T-helper 2 cell (primary cell): ENCODE data around the gene NT5DC2.

Experiments used
- DNase-seq, 5 experiments: peaks; one replicate each; pipeline versions ENCODE4 v3.0.0 to v3.0.0-alpha.2; 2012 to 2022

Gene NT5DC2

DNA sequence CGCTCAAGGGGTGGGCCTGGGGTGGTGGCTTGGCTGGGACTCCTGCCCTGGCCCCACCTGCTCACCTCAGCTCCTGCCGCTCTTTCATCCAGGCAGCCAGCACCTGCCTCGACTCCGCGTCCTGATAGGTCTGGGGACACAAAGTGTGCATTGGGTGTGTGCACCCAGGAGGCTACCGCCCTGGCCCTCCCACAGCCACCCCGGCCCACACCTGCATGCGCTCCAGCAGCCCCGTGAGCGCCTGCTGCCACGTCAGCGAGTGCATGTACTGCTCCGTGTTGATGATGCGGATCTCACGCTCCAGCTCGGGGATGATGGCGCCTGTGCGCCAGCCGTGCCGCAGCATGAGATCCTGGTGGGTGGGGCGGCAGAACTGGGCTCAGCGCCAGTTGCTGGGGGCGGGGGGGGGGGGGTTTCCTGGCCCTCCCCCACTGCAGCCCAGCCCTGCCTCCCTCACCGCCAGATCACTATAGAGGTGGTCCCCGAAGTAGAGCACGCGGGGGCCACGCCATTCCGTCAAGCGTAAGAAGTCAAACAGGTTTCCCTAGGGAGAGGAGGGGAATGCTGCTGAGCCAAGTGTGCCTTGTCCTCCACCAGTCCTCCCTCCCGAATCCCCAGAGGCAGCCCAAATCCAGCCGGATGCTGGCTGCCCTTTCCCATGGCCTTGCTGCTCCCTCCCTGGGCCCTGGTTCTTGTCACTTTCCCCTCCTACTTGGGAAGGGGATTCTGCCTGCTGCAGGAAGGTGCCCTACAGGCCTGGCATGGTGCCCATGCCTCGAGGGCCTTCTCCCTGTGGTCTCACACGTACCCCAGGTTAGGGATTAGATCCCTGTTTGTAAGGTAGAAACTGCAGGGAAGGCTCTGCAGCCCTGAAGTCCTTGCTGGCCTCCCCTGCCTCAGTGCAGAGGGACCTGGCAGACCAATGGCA is 8.6 kb downstream of the NT5DC2 start:
- peak in 2 of 5 experiments; percentile 2 to 5 for DNase-seq

DNA sequence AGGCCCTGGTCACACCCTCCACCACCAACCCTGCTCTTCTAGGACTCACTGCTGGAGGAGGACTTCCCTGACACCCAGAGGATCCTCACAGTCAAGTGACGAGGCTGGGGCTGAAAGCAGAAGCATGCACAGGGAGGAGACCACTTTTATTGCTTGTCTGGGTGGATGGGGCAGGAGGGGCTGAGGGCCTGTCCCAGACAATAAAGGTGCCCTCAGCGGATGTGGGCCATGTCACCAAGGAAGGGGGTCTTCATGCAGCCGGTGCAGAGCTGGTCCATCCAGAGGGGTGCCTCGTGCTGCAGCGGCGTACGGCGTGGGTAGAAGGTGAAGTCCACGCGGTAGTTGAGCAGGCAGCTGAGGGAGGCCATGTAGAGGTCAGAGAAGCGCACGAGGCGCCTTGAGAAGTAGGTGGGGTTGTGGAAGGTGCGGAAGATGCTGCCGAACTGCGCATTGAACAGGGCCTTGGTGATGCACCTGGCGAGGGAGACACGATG is 9.4 kb downstream of the NT5DC2 start:
- peak in 2 of 5 experiments; percentile 2 to 6 for DNase-seq

DNA sequence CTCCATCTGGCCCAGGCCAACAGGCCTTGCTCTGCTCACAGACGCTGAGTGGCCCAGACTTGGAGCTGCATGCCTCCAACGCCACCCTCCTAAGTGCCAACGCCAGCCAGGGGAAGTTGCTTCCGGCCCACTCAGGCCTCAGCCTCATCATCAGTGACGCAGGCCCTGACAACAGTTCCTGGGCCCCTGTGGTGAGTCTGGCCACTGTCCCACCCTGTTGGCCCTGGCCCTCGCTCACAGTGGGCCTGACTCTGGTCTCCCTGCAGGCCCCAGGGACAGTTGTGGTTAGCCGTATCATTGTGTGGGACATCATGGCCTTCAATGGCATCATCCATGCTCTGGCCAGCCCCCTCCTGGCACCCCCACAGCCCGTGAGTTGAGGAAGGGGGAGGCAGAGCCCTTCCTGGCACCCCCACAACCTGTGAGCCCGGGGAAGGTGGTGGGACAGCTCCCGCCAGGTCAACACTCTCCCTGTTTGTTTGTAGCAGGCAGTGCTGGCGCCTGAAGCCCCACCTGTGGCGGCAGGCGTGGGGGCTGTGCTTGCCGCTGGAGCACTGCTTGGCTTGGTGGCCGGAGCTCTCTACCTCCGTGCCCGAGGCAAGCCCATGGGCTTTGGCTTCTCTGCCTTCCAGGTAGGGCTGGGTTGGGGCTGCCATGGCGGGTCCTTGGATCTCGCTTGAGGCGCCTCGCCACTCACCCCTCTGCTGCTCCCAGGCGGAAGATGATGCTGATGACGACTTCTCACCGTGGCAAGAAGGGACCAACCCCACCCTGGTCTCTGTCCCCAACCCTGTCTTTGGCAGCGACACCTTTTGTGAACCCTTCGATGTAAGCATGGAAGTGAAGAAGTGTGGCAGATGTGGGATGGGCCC is 10.0 kb downstream of the NT5DC2 start:
- DNase-seq: peak in 2 of 5 experiments; percentile 3 to 5

DNA sequence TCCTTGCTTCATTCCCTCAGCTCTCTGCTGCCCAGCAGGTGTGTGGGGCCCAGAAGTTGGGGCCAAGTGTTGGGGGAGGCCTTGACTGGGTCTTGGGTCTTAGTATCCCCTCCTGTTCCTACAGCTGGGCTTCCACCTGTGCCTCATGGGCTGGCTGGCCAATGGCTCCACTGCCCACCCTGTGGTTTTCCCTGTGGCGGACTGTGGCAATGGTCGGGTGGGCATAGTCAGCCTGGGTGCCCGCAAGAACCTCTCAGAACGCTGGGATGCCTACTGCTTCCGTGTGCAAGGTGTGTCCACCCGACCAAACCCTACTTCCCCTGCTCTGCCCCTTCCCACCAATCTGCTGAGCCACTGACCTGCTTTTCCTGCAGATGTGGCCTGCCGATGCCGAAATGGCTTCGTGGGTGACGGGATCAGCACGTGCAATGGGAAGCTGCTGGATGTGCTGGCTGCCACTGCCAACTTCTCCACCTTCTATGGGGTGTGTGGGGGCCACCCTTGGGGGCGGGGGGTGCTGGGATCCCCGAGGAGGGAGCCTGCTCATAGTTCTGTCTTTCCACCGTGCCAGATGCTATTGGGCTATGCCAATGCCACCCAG is 10.9 kb downstream of the NT5DC2 start:
- no peak for DNase-seq

DNA sequence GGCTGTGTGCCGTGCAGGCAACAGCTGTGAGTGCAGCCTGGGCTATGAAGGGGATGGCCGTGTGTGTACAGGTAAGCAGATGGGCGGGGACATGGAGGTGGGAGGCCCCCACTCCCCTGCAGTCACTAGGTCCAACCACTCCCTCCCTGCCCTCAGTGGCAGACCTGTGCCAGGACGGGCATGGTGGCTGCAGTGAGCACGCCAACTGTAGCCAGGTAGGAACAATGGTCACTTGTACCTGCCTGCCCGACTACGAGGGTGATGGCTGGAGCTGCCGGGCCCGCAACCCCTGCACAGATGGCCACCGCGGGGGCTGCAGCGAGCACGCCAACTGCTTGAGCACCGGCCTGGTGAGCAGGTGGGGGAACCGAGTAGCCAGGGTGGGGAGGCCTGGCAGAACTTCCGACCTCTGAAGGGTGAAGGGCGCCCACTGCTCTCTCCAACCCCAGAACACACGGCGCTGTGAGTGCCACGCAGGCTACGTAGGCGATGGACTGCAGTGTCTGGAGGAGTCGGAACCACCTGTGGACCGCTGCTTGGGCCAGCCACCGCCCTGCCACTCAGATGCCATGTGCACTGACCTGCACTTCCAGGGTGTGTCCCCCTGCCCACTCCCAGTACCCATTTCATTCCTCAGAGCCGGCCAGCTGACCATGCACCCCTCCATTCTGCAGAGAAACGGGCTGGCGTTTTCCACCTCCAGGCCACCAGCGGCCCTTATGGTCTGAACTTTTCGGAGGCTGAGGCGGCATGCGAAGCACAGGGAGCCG is 11.6 kb downstream of the NT5DC2 start:
- no peak for DNase-seq

DNA sequence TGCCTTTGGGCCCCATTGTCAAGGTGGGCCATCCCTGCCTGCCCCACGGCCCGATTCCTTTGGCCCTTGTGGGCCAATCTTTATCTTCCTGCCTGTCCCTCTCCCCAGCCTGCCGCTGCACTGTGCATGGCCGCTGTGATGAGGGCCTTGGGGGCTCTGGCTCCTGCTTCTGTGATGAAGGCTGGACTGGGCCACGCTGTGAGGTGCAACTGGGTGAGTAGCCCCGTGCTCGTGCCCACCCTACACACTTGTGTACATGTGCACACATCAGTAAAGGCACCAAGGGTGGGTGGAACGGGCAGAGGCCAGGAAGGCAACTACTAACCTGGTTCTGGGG is 12.2 kb downstream of the NT5DC2 start:
- DNase-seq: no peak

DNA sequence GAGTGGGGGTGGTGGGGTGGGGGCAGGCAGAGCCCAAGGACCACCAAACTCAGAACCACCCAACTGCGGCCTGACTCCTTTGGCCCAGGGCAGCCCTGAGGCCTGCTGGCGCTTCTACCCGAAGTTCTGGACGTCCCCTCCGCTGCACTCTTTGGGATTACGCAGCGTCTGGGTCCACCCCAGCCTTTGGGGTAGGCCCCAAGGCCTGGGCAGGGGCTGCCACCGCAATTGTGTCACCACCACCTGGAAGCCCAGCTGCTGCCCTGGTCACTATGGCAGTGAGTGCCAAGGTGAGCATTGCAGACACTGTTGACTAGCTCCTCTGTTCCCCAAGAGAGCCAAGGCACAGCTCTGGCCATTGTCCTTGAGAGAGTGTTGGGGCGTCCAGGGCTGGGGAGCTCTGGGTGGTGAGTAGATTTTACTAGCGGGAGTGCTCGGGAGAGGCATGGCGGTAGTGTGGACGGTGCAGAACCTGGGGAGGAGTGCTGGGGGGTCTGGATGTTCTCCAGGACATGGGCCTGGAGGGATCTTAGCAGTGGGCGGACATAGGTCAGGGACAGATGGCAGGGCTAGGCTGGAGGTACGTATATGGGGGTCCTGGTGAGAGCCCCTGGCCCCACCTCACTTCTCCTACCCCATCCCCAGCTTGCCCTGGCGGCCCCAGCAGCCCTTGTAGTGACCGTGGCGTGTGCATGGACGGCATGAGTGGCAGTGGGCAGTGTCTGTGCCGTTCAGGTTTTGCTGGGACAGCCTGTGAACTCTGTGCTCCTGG is 12.8 kb downstream of the NT5DC2 start:
- DNase-seq: no peak

DNA sequence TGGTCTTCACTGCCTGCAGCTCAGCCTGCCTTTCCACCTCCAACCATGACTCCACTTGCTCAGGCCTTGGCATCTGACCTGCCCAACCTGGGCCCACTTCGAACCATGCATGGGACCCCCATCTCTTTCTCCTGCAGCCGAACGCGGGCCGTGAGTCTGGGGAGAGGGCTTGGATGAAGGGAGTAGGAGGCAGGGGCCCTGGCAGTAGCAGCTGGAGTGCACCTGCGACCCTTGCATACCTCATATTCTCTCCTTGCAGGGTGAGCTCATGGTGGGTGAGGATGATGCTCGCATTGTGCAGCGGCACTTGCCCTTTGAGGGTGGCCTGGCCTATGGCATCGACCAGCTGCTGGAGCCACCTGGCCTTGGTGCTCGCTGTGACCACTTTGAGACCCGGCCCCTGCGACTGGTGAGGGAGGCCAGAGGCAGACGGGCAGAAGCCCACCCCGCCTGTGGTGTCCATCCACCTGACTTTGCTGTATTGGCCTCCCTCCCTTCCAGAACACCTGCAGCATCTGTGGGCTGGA is 13.5 kb downstream of the NT5DC2 start:
- no peak for DNase-seq

DNA sequence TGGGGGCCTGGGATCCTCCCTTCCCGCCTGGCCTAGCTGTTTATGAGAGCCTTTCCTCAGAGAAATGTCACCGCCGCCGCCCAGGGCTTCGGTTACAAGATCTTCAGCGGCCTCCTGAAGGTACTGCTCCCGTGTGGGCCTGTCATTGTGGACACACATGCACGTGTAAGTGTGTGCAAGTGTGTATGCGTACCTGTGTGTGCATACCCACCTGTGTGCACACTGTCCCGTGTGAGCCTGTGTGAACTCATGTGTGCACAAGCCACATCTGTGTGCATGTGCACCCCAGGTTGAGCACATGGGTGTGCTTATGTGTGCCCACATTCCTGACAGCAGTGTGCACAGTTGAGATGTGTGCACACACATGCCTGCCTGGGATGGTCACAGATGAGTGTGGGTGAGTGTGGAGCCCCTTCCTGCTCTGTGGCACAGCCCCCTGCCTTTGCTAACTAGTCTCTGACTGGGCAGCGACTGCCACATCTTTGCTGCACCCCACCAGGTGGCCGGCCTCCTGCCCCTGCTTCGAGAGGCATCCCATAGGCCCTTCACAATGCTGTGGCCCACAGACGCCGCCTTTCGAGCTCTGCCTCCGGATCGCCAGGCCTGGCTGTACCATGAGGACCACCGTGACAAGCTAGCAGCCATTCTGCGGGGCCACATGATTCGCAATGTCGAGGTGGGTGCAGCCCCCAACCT is 14.1 kb downstream of the NT5DC2 start:
- no peak for DNase-seq

DNA sequence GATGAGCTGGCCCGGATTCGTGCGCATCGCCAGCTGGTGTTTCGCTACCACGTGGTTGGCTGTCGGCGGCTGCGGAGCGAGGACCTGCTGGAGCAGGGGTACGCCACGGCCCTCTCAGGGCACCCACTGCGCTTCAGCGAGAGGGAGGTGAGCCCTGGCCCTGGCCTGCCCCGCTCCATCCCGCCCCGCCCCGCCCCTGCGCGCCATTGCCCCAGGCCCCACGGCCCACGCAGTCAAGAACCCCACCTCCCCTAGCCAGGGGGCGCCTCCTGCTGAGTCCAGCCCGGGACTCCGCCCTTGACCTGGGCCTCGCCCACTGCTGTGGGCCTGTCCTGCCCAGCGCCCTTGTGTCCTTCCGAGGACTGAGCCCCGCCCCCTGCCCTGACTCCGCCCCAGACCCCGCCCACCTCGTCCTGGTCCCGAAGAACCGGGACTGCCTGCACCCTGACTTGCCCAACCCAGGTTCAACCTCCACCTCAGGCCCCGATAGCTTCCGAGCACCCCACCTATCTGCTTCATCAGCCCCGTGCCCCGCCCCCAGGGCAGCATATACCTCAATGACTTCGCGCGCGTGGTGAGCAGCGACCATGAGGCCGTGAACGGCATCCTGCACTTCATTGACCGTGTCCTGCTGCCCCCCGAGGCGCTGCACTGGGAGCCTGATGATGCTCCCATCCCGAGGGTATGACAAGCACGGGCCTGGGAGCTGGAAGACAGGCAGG is 14.8 kb downstream of the NT5DC2 start:
- no peak for DNase-seq

DNA sequence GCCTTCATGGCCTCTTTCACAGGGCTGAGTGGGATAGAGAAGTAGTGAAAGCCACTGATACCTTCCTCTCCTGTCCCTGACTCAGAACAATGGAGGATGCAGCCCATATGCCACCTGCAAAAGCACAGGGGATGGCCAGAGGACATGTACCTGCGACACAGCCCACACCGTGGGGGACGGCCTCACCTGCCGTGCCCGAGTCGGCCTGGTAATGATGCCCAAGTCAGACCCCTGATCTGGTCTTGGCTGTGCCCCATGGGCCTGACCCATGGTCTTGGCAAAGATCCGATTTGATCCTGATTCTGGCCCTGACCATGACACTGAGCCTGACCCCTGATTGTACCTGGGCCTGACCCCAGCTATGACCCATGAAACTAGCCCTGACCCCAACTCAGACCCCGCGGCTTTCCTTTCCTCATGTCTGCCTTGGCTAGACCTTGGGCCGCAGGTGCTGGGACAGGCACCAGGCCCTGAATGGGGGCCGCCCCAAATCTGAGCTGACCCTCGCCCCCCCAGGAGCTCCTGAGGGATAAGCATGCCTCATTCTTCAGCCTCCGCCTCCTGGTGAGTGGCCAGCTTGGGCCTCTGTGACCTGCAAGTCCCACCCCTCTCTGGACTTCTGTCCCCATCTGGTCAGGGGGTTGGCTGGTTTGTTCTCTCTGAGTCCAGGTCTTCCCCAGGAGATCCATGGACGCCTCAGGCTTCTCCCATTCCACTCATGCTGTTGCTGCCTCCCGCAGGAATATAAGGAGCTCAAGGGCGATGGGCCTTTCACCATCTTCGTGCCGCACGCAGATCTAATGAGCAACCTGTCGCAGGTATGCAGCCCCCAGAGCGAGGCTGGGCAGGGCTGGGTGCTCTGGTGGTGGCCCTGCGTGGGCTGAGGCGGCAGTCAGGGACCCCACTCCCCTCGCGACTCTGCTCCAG is 15.6 kb downstream of the NT5DC2 start:
- no peak for DNase-seq

DNA sequence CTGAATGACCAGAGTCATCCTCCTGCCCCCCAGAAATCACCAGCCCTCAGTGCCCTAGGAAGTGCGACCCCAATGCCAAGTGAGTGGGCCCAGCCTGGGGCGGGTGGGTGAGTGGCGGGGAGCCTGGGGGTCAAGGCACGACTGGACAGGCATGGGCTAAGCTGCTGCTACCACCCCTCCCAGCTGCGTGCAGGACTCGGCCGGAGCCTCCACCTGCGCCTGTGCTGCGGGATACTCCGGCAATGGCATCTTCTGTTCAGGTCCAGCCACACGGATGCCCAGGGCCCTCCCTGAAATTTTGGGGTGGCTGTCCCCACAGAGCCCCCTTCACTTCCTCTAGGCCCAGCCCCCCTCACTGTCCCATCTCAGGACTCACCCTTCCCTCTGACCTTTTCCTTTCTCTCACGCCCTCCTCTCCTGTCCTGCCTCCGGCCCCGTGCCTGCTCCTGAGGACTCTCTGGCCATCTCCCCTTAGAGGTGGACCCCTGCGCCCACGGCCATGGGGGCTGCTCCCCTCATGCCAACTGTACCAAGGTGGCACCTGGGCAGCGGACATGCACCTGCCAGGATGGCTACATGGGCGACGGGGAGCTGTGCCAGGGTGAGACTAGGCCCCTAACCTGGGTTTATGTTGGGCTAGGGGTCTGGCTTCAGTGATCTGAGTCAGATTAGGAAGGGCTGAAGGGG is 17.0 kb downstream of the NT5DC2 start:
- no peak for DNase-seq

DNA sequence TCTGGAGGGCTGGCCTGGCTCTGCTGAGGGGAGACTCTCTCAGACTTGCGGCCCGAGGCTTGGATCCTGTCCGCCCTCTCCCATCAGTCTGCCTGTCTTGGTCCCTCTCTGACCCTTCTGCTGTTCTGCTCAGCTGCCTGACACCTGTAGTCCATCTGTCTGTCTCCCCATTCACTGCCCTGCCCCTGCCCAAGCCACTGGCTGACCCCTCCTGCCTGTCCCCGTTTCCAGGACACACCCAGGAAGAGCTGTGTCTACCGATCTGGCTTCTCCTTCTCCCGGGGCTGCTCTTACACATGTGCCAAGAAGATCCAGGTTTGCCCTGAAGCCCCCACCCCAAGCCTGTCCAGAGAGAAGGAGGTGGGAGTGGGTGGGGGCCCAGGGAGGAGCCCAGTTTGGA is 18.5 kb downstream of the NT5DC2 start:
- no peak for DNase-seq

DNA sequence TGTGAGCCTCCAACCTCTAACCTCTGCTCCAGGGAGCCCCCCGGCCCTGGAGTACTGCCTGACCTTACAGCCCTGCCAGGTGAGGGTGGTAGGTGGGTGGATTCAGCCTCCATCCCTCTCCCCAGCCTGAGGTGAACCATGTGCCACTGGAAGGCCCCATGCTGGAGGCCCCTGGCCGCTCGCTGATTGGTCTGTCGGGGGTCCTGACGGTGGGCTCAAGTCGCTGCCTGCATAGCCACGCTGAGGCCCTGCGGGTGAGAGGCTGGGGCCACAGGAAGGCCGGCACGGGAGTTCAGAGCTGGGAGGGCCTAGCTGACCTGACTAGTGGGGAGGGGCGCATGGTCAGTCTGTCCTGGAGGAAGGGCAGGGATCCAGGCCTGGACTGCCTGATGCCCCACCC is 19.1 kb downstream of the NT5DC2 start:
- DNase-seq: no peak

DNA sequence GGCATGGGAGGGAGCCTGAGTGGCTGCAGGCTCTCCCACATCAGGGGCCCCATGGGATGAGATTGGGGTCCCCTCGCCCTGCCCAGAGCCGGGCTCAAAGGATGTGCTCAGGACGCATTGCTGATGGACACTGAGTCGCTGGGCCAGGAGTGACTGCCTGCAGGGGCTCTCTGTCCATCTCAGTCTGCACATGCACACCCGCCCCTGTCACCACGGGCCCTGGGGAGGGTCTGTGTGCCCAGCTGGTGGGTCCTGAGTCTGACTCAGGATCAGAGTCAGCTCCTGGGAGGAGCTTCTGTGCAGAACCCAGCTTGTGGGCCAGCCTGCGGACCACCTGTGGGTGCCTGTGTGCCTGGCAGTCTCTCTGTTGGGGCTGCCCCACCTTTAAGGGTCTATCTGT is 20.4 kb downstream of the NT5DC2 start:
- DNase-seq: no peak

DNA sequence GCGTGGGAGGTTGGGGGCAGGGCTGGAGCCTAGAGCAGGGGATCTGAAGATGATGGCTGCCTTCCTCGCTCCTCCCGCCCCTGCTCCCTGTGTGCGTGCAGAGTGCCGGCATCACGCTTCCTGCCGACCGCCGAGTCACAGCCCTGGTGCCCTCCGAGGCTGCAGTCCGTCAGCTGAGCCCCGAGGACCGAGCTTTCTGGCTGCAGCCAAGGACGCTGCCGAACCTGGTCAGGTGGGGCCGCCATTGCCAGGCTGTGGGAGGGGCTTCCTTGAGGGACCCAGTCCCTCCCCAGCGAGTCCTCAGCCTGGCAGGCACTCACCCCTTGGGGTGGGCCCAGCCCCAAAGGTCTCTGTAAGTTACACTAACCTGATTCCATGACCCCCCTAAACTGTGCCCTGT is 20.9 kb downstream of the NT5DC2 start:
- no peak for DNase-seq

DNA sequence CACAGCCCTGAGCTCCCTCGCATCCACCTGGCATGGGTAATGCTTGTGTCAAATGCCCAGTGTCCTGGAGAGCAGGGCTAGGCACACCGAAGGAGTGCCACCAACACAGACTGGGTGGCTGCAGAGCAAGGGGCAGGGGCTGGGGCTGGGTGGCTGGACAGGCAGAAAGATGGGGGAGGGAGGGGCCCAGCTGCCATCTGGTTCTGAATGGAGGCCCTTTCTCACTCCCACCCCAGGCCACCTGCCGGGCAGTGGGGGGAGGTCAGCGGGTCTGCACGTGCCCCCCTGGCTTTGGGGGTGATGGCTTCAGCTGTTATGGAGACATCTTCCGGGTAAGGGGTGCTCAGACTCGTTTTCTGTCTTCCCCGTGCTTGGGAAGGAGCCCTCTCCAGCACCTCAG is 21.6 kb downstream of the NT5DC2 start:
- no peak for DNase-seq

DNA sequence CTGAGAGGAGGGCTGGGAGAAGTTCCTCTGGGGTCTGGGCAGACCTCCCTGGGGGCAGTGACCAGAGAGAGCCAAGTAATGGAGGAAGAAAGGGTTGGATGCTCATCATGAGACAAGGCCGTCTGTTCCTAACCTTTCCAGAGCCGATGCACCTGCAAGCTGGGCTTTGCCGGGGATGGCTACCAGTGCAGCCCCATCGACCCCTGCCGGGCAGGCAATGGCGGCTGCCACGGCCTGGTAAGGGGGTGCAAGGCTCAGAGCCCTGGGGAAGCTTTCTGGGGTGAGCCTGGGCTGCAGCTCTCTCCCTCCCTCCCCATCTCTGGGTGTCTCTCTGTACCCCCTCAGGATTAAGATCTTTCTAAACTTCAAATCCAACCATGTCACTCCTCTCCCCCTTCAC is 22.1 kb downstream of the NT5DC2 start:
- DNase-seq: no peak
